SJSA1 (cell line): ENCODE measurements around the gene PXK. TPM values are rescaled to one million over a fixed set of nuclear protein-coding genes. Genes with fewer than 3 reads are reported as not detected.

ENCODE experiments used
- DNase-seq, 2 experiments: peaks; one replicate each; pipeline ENCODE4 v3.0.0-alpha.2; 2015 to 2020; ENCODE audit warnings: low spot score in 2 of 2, low read depth in 1 of 2
- H3K27ac ChIP-seq: fragments of 250-450 bp; sonication (Bioruptor Pico); 2 replicates; pipeline ENCODE4 v1.5.1; 2020; ENCODE audit warnings: mild to moderate bottlenecking, moderate library complexity
- H3K27me3 ChIP-seq: fragments of 250-450 bp; sonication (Bioruptor Pico); replicated peaks from 2 replicates; pipeline ENCODE4 v1.5.1; 2020; ENCODE audit warnings: mild to moderate bottlenecking, moderate library complexity
- H3K36me3 ChIP-seq: fragments of 250-450 bp; sonication (Bioruptor Pico); 2 replicates; pipeline ENCODE4 v1.5.1; 2020; ENCODE audit warnings: mild to moderate bottlenecking
- H3K4me1 ChIP-seq: fragments of 250-450 bp; sonication (Bioruptor Pico); replicated peaks from 2 replicates; pipeline ENCODE4 v1.6.1; 2021; ENCODE audit warnings: mild to moderate bottlenecking
- H3K4me3 ChIP-seq: fragments of 250-450 bp; sonication (Bioruptor Pico); 2 replicates; pipeline ENCODE4 v1.5.1; 2020; ENCODE audit warnings: mild to moderate bottlenecking
- H3K9me3 ChIP-seq: fragments of 250-450 bp; sonication (Bioruptor Pico); replicated peaks from 2 replicates; pipeline ENCODE4 v1.5.1; 2020; ENCODE audit warnings: mild to moderate bottlenecking
- total RNA-seq: library from RNA; depleted of rRNA; stranded (reverse); fragments of >200 nt; shearing (Covaris generic); gene quantifications from 2 replicates; pipeline ENCODE4 v1.2.3, GENCODE V29; 2014

PXK gene
- total RNA-seq, 1 experiment from 2014 or later = 13.3 TPM

DNA sequence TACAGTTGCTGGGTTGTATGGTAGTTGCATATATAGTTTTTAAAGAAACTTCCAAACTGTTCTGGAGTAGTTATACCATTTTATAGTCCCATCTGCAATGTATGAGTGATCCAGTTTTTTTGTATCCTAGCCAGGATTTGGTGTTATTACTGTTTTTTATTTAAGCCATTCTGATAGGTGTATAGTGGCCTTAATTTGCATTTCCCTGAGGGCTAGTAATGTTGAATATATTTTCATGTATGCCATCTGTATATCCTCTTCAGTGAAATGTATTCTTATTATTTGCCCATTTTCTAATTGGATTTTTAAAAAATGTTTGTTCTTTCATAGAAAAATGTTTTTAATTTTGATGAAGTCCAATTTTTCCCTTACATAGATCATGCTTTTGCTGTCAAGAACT is 29.2 kb downstream of the PXK start:
- no peak overlapping the region for H3K27ac ChIP-seq
- DNase-seq = no peak
- H3K36me3 ChIP-seq = no peaks in the 10 kb centered on the region
- peaks cover 11% of the 10 kb centered on the region for H3K4me1 ChIP-seq
- H3K27me3 ChIP-seq = no peaks in the 10 kb centered on the region
- H3K9me3 ChIP-seq = no peaks in the 10 kb centered on the region
- H3K4me3 ChIP-seq = no peak overlapping the region

DNA sequence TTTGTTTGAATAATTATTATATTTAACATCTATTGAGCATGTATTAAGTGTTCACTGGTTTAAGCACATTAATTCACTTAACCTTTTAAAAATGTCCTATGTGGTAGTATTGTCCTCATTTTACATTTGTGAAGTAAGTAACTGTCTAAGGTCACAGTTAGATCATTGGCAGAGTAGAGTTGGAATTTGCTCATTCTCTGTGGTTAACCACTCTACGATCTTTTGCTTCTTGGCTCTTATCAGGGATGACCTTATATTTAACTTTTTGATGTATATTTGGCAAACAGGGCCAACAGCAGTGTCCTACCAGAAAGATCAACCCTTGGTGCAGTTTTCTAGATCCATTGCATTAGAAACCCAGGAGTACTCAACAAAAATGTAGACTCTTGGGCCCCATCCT is 34.0 kb downstream of the PXK start:
- Histone ChIP-seq H3K4me1 (no peaks in the 10 kb centered on the region), H3K36me3 (no peaks in the 10 kb centered on the region)

DNA sequence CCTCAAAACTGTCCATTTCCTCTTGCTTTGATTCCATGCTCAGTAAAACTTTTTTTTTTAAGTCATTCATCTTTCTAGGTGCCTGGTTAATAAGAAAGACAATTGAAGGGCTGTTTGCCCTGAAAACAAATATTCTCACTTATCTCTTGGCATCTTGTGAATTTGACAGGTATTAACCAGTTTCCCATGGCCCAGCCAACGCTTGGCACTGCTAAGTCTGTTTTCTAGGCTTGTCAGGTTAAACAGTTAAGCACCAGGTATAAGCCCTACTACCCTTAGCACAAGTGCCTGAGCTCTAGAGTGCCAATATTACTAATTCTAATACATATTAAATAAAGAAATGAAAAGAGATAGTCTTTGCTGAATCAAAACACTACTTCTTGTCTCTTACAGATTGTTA is 36.3 kb downstream of the PXK start:
- no peak for DNase-seq
- H3K27me3 ChIP-seq = no peaks in the 10 kb centered on the region
- H3K36me3 ChIP-seq = no peaks in the 10 kb centered on the region
- H3K4me3 ChIP-seq = no peak overlapping the region
- H3K9me3 ChIP-seq = no peaks in the 10 kb centered on the region
- H3K4me1 ChIP-seq = no peaks in the 10 kb centered on the region
- no peak overlapping the region for H3K27ac ChIP-seq

More for the DNA sequence above, 34.0 kb downstream of the PXK start:
- Histone ChIP-seq H3K27me3 (no peaks in the 10 kb centered on the region), H3K4me3 (no peak overlapping the region), H3K9me3 (no peaks in the 10 kb centered on the region), H3K27ac (no peak overlapping the region)
- no peak for DNase-seq

DNA sequence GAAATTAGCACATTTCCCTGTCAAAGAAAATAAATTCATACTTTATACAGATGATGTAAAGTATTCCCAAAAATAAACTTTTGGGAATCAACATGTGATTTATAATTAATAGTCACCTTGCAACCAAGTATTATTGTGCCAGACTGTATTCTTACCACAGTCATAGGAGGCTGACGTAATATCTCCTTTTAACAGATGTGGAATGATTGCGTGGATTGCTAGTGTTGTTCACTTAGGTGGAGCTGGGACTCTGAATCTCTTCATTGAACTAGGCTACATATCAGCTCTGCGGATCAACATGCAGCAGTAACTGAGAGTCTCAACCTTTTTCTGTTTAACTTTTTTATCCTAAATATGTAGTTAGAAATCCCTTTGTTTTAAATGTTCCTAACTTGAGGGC is 37.2 kb downstream of the PXK start:
- Histone ChIP-seq H3K36me3 (no peaks in the 10 kb centered on the region), H3K4me3 (no peak overlapping the region), H3K4me1 (no peaks in the 10 kb centered on the region), H3K27me3 (no peaks in the 10 kb centered on the region), H3K9me3 (no peaks in the 10 kb centered on the region), H3K27ac (no peak overlapping the region)
- no peak for DNase-seq

GRCh38 chr3:58370407-58370806 is 37.7 kb downstream of the PXK start:
- no peaks in the 10 kb centered on the region for H3K27me3 ChIP-seq
- no peaks in the 10 kb centered on the region for H3K9me3 ChIP-seq
- no peak overlapping the region for H3K4me3 ChIP-seq
- no peak for DNase-seq
- H3K36me3 ChIP-seq = no peaks in the 10 kb centered on the region
- no peaks in the 10 kb centered on the region for H3K4me1 ChIP-seq
- no peak overlapping the region for H3K27ac ChIP-seq

DNA sequence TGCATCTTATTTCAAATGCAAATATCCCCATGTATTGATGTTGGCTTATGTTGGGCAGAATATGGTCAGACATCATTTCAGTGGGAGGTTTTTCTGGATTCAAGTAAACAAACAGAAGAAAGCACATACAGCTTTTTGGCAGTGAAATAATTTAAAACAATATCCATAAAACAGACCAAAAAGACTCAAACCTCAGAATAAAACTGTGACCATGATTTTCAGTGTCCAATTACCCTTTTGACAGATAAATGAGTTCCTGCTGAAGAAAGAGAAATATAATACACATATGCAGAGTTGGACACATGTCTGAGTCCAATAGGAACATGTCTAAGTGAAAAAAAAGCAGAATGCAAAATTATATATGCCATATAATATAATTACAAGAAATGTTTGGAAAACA is 39.1 kb downstream of the PXK start:
- H3K4me1 ChIP-seq = no peaks in the 10 kb centered on the region
- H3K36me3 ChIP-seq = no peaks in the 10 kb centered on the region
- DNase-seq = no peak
- no peak overlapping the region for H3K27ac ChIP-seq
- no peak overlapping the region for H3K4me3 ChIP-seq
- no peaks in the 10 kb centered on the region for H3K9me3 ChIP-seq
- no peaks in the 10 kb centered on the region for H3K27me3 ChIP-seq

- no peaks in the 10 kb centered on the region for H3K36me3 ChIP-seq
- no peak overlapping the region for H3K4me3 ChIP-seq
- H3K4me1 ChIP-seq = no peaks in the 10 kb centered on the region
- DNase-seq = no peak
- H3K27ac ChIP-seq = no peak overlapping the region
- H3K27me3 ChIP-seq = no peaks in the 10 kb centered on the region
- H3K9me3 ChIP-seq = no peaks in the 10 kb centered on the region
These were observed 42.6 kb downstream of the PXK start for GRCh38 chr3:58375254-58375653.

DNA sequence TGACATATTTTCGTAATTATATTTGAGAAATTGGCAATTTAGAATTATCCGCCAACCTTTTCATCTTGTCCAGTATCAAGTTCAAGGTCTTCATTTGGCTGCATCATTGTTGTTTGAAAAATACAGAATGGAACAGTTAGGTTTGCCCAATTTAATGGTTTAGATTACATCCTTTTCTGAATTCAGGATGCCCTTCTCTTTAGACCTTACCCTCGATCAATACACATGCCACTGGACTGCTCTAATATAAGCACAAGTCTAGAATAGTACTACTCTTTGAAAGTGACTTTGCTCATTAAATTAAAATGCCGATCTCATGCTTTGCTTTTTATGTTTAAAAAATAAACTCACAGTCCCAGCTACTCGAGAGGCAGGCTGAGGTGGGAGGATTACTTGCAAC is 44.5 kb downstream of the PXK start:
- H3K9me3 ChIP-seq = no peaks in the 10 kb centered on the region
- H3K4me1 ChIP-seq = no peaks in the 10 kb centered on the region
- no peak overlapping the region for H3K4me3 ChIP-seq
- H3K27ac ChIP-seq = no peak overlapping the region
- no peaks in the 10 kb centered on the region for H3K27me3 ChIP-seq
- DNase-seq = no peak
- H3K36me3 ChIP-seq = no peaks in the 10 kb centered on the region

DNA sequence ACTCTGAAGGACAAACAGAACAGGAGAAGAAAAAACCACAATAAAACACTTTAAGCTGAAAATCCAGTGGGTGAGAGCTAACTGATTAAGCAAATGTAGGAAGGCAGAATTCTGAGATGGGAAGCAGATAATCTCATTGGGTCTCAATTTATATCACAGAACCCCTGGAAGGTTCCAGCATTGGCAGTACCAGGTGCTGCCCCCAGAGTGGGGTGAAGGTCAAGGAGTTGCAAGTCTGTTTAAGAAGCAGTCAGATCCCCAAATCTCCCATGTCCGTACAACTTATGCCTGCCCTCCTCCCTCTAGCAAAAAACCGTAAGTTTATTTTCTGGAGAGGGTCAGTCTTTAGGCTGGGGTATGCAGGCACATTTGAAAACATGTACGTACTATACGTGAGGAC is 45.1 kb downstream of the PXK start:
- H3K36me3 ChIP-seq = 0 out of 2 replicates have a peak, but pooled peaks cover 3% of the 10 kb centered on the region
- no peaks in the 10 kb centered on the region for H3K4me1 ChIP-seq
- H3K4me3 ChIP-seq = no peak overlapping the region
- H3K27me3 ChIP-seq = no peaks in the 10 kb centered on the region
- H3K9me3 ChIP-seq = no peaks in the 10 kb centered on the region
- no peak overlapping the region for H3K27ac ChIP-seq
- DNase-seq = no peak

GRCh38 chr3:58379351-58380073 is 46.8 kb downstream of the PXK start:
- Histone ChIP-seq H3K36me3 (0 out of 2 replicates have a peak, but pooled peaks cover 3% of the 10 kb centered on the region), H3K4me1 (peaks cover 15% of the 10 kb centered on the region), H3K9me3 (no peaks in the 10 kb centered on the region), H3K27ac (no peak overlapping the region), H3K27me3 (no peaks in the 10 kb centered on the region), H3K4me3 (no peak overlapping the region)
- no peak for DNase-seq

DNA sequence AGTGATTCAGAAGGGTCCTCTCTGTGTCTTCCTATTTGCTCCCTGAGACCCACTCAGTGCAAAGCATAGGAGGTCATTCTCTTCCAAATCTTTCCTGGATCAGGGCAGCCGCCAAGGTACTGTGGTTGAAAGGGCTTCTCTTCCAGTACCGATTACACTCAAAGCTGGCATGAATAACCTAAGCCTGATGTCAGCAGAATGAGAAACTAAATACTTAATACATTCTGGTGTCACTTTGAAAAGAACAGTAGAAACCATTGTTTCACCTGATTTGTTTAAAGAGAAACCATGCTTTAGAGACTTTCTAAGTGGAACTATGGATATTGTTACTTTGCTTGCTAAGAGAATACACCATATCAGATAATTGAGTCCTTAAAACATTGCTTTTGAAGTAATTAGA is 50.8 kb downstream of the PXK start:
- Histone ChIP-seq H3K27me3 (no peaks in the 10 kb centered on the region), H3K36me3 (0 out of 2 replicates have a peak, but pooled peaks cover 3% of the 10 kb centered on the region), H3K4me1 (peaks cover 45% of the 10 kb centered on the region), H3K4me3 (no peak overlapping the region), H3K27ac (peak overlapping the region; percentile 49), H3K9me3 (no peaks in the 10 kb centered on the region)
- no peak for DNase-seq

DNA sequence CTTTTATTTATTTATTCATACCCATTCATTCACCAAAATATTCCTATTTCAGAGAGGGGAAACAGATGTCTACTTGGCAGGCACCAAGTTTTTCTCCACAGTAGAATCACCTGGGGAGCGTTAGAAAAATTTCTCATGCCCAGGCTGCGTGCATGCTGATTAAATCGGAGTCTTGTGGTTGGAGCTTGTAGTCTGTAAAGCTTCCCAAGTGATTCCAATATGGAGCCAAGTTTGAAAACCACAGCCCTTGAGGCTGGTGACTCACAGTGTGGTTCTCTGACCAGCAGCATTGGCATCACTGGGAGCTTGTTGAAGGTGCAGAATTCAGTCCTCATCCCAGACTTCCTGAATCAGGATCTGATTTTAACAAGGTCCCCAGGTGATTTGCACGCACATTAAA is 51.2 kb downstream of the PXK start:
- Histone ChIP-seq H3K4me3 (no peak overlapping the region), H3K4me1 (peaks cover 49% of the 10 kb centered on the region), H3K36me3 (0 out of 2 replicates have a peak, but pooled peaks cover 3% of the 10 kb centered on the region), H3K9me3 (no peaks in the 10 kb centered on the region), H3K27me3 (no peaks in the 10 kb centered on the region), H3K27ac (peak overlapping the region; percentile 52)
- peak; percentile 79 to 82 for DNase-seq

DNA sequence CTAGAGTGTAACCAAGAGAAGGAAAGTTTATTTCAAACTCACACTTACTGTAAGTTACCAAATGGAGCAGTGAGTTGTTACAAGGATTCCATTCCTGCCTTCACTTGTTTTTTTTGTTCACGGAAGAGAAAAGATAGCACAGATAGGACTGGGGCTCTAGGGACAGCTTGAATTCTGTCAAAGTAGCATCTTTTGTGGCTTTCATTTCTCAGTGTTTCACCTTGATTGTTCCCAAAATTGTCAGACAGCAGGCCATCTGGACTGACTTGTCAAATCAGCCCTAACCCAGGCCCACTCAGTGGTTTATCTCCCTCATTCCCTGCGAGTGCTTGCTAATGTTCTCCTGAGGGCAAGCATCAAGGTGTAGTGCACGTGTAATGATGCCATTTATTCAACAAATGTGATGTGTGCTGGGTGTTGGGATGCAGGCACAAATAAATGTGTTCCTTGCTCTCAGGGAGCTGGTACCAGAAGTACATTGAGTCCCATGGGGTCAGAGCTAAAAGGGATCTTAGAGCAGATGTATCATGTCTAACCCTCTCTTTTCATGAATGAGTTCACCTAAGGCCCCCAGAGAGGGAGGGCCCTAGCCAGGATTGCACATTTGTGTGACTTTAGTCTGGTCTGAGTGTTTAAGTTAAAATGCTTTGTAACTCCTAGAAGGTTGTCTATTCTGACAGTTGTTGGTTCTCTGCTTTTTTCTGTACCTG is 51.8 kb downstream of the PXK start:
- Histone ChIP-seq H3K4me3 (no peak overlapping the region), H3K36me3 (0 out of 2 replicates have a peak, but pooled peaks cover 3% of the 10 kb centered on the region), H3K9me3 (no peaks in the 10 kb centered on the region), H3K4me1 (peaks cover 52% of the 10 kb centered on the region), H3K27ac (peak overlapping the region; percentile 52), H3K27me3 (no peaks in the 10 kb centered on the region)
- DNase-seq = no peak

GRCh38 chr3:58386626-58387365 is 54.1 kb downstream of the PXK start:
- H3K4me3 ChIP-seq = no peak overlapping the region
- peak; percentile 44 to 53 for DNase-seq
- H3K9me3 ChIP-seq = no peaks in the 10 kb centered on the region
- H3K36me3 ChIP-seq = 0 out of 2 replicates have a peak, but pooled peaks cover 3% of the 10 kb centered on the region
- H3K4me1 ChIP-seq = peaks cover 52% of the 10 kb centered on the region
- H3K27me3 ChIP-seq = no peaks in the 10 kb centered on the region
- peak overlapping the region; percentile 54 for H3K27ac ChIP-seq
